ENCODE measurements around the gene COASY.

DNA sequence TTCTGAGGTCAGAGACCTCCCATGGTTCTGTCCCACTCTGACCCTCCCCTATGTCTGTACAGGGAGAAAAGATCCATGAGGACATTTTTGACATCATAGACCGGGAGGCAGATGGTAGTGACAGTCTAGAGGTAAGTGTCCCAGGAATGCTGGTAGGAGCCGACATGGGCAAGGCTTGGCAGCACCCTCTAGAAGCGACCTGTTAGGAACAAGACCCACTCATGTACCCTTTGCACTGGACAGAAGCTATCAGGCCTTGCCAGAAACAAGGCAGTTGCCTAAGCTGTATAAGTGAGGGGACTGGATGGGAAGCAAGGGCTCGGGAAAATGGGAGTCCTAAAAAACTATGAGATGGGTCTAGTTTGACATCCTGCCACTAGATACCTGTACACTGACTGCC lies 50.1 kb downstream of the COASY start:
- TF ChIP-seq CTCF (IDR thresholded peaks at IDR 0.05; ENCODE audit: insufficient read depth, low read depth, low read length) = no peak
- no peak for TF ChIP-seq EZH2 (IDR thresholded peaks at IDR 0.05; ENCODE audit: insufficient read depth, low read length)

Data from astrocyte (in vitro differentiated cells and primary cell).